Activated CD8-positive, alpha-beta memory T cell treated with anti-CD3 and anti-CD28 coated beads for 36 hours (primary cell): ENCODE data around the gene HCK. TPM values are rescaled to one million over a fixed set of nuclear protein-coding genes. Genes with fewer than 3 reads are reported as not detected.

Experiments used
- CTCF ChIA-PET: fragments of 350-600 bp; sonication (Branson Sonifier 250); formaldehyde crosslinking; loops from one replicate; lab custom pipeline; 2021; ENCODE audit warnings: antibody characterized with exemption; lab: Charles Lee
- POLR2A ChIA-PET: fragments of 350-600 bp; sonication (Branson Sonifier 250); formaldehyde crosslinking; loops from one replicate; lab custom pipeline; 2021; ENCODE audit warnings: antibody characterized with exemption; lab: Charles Lee
- total RNA-seq, 2 experiments: library from RNA; stranded (reverse); gene quantifications; one replicate each; pipeline ENCODE4 v1.2.3, GENCODE V29; 2021

HCK gene
- not detected for total RNA-seq

DNA sequence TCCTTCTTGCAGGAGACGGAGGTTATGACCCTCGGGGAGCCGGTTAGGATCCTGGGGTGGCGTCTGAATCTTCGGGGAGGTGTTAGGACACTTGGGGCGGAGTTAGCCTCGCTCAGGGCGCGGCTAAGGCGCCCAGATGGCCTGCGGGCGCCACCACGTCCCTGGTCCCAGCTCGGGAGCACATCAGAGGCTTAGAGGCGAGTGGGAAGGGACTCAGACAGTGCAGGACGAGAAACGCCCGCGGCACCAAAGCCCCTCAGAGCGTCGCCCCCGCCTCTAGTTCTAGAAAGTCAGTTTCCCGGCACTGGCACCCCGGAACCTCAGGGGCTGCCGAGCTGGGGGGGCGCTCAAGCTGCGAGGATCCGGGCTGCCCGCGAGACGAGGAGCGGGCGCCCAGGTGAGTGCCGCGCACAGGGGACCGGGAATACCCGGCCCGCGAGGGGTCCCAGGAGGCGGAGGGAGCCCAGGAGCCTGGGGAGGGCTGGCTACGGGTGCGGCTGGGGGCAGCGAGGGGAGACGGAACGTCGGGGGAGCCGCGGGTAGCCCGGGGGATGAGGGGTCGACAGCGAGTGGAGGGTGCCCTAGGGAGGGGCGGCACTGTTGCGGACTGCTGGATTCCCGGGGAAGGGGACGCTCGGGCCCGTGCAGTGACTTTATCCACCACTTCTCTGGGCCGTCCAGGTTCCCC is at the start of gene HCK:
HCK (plus strand) TSS at position 153 of the 688 bp plus-strand sequence.
- POLR2A ChIA-PET, result no interaction called here

DNA sequence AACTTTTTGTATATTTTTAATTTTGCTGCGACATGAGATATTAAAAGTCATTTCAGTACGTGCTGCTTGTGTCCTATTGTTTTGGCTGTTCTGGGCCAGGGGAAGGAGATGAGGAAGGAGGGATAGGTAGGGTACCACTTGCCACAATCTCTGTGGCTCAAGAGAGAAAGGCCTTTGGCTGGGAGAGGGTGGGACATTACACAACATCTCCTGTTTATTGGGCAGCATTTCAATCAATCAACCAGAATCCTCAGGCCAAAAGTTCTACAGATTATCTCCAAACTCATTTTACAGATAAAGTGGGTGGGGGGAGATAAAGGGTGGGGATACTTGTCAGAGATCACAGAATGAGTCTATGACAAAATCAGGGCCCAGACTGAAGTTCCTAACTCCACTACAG is 48.7 kb upstream of the HCK start:
- ChIA-PET POLR2A (no interaction called here), CTCF (no interaction called here)

More for the DNA sequence above, at the start of gene HCK:
- CTCF ChIA-PET, result no interaction called here

DNA sequence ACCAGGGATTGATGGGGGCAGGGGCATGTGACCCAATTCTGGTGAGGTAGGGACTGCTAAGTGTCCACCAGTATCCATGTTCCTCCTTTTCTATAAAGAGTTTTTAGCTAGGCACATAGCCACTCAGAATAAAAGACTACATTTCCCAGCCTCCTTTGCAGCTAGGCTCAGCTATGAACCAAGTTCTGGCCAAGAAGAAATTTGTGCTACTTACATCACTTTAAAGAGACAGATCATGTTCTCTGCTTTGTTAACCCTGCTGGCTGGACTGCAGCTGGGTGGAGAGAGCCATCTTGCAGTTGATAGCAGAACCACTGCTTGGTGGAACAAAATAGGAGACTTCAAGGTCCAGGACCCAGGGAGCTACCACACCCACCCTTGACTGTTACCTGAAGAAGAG is 47.1 kb upstream of the HCK start:
- CTCF ChIA-PET, result interaction anchor here (0.5 kb wide), 1 partner anchor 741 kb away, joined by 4 read pairs; no protein-coding TSS in a partner anchor
- POLR2A ChIA-PET, result no interaction called here

DNA sequence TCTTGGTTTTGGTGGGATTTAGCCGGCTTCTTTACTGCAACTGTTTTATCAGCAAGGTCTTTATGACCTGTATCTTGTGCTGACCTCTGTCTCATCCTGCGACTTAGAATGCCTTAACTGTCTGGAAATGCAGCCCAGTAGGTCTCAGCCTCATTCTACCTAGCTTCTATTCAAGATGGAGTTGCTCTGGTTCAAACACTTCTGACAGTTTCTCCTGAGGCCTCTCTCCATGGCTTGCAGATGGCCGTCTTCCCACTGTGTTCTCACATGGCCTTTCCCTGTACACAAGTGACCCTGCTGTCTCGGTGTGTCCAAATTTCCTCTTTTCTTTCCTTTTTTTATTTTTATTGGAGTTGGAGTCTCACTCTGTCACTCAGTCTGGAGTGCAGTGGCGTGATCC is 46.0 kb upstream of the HCK start:
- CTCF ChIA-PET, result interaction anchor here (0.6 kb wide), 1 partner anchor 90 kb away, joined by 4 read pairs; no protein-coding TSS in a partner anchor
- POLR2A ChIA-PET, result no interaction called here

DNA sequence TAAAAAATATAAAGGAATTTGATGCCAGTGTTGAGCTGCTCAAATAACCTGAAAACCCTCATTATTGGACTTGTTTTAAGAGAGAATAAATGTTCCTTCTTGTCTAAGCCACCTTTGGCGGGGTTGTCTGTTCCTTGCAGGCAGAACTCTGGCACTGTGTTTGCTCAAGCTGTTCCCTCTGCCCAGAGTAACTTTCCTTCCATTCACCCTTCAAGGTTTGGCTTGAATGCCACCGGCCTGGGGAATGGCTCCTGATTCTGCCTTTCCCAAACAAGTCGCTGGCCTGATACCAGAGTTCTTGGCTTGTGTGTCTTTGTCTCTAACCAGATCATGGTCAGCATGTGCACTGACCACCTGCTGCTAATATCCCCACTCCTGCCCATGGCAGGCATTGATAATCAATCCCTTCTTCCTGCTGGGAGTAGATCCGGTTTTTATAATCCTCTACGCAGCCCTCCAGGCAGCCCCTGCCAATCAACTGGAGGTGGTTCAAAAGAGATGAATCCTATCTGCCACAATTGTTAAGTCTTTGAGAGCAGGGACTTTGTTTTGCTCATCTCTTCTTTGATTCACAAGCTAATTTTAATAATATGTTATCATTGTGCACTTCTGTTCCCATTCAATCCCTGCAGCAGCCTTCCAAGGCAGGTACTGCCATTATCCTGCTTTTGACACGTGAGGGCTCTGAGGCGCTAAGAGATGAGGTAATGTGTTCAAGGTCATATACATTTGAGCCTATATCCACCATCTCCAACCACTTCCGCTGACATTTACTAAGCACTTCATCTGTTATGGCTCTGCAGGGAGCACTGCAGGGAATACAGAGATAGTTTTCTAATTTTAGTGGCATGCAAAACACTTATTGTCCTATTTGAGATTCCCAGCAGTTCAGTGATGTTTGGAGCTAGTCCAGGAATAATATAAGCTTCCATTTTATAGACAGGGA is 44.9 kb upstream of the HCK start:
- ChIA-PET CTCF (interaction anchor here (0.6 to 0.7 kb wide), 2 partner anchors 25 to 89 kb away, joined by 3 to 4 read pairs; no protein-coding TSS in a partner anchor), POLR2A (no interaction called here)

DNA sequence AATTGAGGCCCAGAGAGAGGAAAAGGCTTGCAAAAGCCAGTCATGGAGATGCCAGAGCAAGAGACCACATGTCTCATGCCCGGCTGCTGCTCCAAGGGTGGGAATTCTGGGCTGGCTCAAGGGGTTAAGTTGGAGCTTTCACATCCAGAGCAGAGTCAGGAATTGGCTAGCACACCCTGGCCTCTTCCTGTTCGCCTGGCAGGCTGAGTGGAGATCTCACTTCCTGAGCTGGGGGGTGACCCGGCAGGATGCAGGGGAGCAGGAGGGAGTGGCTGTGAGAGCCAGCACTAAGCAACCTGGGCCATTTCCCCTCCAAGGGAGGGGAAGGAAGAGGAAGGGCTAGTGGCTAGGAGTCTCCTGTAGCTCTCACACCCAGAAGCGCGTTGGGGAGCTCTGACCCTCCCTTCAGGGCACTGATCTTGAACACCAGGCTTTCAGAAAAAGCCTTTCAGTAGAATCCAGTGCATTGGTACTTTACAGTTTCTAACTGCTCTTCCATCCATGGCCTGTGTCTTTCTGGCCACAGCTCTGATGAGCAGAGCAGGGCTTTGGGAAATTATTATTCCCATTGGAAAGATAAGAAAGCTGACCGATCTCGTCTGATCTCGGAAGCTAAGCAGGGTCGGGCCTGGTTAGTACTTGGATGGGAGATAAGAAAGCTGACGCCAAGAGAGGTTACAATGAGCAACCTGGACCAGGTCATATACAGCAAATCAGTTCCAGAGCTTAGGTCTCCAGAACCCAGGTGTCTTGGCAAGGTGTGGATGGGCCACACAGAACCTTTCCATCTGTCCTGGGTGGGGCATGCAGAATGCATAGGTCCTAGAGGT is 44.0 kb upstream of the HCK start:
- ChIA-PET CTCF (no interaction called here), POLR2A (no interaction called here)

DNA sequence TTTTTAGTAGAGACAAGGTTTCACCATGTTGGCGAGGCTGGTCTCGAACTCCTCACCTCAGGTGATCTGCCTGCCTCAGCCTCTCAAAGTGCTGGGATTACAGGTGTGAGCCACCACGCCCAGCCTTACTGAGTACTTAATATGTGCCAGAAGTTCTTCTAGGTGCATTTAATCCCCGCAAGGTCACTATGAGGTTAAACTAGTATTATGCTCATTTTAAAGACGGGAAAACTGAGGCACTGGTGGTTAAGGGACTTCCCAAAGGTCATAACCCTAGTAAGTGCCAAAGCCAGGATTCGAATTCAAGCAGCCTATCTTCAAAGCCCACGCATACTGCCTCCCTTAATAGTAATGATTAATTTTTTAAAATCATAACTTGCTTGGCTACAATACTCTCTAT is 42.5 kb upstream of the HCK start:
- POLR2A ChIA-PET, result no interaction called here
- CTCF ChIA-PET, result no interaction called here

DNA sequence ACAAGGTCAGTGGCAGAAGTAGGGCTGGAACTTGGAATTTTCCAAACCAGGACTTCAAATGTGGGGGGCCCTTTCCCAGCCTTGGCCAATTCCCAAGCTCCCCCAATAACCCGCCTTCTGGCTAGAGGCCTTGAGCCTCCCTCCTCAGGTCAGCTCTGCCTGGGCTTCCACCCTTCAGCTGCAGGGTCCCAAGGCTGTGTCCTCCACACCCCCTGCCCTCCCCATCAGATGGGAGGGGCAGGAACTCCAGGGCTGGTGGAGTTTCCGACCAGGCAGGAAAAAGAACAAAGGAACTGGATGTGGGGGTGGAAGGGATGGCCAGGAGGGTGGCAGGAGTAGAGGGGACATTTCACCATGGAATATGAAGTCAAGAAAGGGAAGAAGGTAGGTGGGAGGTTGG is 41.9 kb upstream of the HCK start, which contains the start of gene CCM2L:
CCM2L (plus strand) TSS at position 338 of the 400 bp plus-strand sequence; CDS start at position 355, 17 bp downstream.
- POLR2A ChIA-PET, result no interaction called here

DNA sequence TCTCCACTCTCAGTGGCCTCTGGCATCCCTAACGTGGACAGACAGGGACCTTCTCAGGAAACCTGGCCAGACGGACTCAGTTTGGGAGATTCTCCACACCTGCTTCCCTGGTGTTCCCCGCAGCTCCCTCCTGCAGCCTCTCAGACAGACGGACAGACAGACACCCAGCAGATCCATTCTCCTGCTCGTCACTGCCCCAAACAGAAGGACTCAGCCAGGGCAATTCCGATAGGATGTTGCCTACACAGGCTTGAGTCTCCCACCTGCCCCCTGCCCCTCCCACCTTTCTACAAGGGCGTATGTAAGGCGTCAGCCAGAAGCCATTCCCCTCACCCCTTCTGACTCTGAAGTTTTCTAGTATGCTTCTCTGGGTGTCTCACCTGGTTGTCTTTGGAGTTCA is 41.4 kb upstream of the HCK start:
- POLR2A ChIA-PET, result no interaction called here
- CTCF ChIA-PET, result no interaction called here

More for the DNA sequence above, 41.9 kb upstream of the HCK start, which contains the start of gene CCM2L:
- CTCF ChIA-PET, result no interaction called here

DNA sequence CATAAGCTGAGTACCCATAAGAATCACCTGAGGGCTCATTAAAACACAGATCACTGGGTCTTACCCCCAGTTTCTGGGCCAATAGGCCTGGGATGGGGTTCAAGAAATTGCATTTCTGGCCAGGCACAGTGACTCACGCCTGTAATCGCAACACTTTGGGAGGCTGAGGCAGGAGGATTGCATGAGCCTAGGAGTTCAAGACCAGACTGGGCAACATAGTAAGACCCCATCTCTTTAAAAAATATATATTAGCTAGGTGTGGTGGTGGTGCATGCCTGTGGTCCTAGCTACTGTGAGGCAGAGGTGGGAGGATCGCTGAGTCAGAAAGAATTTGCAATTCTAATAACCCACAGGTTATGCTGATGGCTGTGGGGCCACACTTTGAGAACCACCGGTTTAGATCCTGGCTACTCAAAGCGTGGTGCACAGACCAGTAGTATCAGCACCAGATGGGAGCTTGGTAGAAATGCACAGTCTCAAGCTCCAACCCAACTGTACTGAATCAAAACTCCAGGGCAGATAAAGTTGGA is 39.8 kb upstream of the HCK start:
- ChIA-PET CTCF (interaction anchor here (1.6 kb wide), 1 partner anchor 18 kb away, joined by 4 read pairs; no protein-coding TSS in a partner anchor), POLR2A (no interaction called here)

DNA sequence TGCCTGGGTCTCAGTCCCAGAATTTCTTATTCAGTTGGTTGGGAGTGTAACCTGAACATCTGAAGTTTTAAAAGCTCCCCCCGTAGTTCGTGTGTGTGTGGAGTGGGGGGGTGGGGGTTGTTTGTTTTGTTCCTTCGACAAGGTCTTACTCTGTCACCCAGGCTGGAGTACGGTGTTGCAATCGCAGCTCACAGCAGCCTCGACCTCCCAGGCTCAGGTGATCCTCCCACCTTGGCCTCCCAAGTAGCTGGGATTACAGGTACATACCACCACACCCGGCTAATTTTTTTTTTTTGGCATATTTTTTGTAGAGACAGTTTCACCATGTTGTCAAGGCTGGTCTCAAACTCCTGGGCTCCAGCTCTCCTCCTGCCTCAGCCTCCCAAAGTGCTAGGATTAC is 38.7 kb upstream of the HCK start:
- CTCF ChIA-PET, result interaction anchor here (0.5 to 1.6 kb wide), 2 partner anchors 17 to 410 kb away, joined by 3 to 4 read pairs; no protein-coding TSS in a partner anchor
- POLR2A ChIA-PET, result no interaction called here

DNA sequence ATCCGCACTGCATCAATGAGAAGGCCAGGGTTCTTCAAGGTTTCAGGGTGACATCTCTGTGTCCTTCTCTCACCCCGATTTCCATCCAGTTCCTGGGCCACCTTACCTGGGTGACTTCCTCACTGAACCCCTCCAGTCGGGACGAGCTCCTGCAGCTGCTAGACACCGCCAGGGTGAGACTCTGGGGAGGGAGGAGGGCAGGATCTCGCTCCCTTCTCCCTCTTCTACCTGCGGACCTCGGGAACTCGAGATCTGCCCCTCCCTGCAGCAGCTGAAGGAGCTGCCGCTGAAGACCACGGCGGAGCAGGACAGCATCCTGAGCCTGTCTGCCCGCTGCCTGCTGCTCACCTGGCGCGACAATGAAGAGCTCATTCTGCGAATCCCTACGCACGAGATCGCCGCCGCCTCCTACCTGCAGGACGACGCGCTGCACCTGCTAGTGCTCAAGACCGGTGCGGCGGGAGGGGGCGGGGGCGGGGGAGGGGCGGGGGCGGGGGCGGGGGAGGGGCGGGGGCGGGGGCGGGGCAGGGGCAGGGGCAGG is 34.3 kb upstream of the HCK start:
- CTCF ChIA-PET, result interaction anchor here (0.7 to 1.2 kb wide), 2 partner anchors 163 to 171 kb away, joined by 3 read pairs; no protein-coding TSS in a partner anchor
- POLR2A ChIA-PET, result no interaction called here

DNA sequence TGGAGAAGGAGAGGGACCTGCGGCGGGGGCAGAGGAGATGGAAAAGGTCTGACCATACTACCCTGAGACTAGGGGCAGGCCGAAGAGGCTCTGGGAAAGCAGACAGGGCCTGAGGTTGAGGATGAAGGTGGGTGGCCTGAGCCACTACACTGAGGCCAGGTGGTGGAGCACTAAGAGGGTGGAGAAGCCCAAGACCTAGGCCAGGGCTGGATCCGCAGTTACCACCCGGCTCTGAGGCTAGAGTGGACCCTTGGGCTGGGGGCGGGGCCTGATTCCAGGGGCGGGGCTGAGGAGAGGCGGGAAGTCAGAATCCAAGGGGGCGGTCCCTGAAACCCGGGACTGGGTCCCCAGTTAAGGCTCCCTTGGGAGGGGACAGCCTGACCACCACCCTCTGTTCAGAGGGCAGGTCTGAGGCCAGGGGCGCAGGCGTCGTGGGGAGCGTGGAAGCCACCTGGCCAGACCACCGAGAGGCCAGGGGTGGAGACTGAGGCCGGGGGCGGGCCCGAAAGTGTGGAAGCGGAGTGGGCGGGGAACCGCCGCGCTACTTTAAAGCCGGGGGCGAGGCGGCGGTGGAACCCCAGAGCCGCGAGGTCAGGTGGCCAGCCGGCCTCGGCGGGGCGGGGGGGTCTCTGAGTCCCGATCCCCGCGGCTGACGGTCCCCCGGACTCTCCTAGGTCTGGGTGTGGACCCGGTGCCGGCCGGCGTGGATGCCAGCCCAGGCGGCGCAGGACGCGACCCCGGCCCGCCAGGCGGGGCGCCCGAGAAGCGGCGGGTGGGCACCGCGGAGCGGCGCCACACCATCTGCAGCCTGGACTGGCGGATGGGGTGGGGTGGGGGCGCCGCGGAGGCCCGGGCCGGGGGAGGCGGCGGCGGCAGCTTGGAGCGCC is 33.5 kb upstream of the HCK start:
- CTCF ChIA-PET, result interaction anchor here (2.2 kb wide), 1 partner anchor 12 kb away, joined by 17 read pairs; no protein-coding TSS in a partner anchor
- POLR2A ChIA-PET, result no interaction called here

DNA sequence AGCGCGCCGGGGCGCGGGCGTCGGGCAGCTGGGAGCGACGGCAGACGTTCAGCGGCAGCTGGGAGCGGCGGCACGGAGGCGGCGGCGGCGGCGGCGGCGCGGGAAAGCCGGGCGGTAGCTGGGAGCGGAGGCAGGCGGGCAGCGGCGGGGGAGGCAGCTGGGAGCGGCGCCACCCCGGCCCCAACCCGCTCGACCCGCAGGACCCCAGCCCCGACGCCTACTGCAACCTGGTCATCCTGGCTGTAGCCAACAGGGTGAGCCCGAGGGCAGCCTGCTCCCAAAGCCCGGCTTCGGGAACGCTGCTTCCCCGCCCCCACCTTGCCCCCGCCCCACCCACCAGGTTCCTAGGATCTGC is 32.9 kb upstream of the HCK start:
- ChIA-PET CTCF (interaction anchor here (2.2 kb wide), 1 partner anchor 12 kb away, joined by 17 read pairs; no protein-coding TSS in a partner anchor), POLR2A (no interaction called here)

DNA sequence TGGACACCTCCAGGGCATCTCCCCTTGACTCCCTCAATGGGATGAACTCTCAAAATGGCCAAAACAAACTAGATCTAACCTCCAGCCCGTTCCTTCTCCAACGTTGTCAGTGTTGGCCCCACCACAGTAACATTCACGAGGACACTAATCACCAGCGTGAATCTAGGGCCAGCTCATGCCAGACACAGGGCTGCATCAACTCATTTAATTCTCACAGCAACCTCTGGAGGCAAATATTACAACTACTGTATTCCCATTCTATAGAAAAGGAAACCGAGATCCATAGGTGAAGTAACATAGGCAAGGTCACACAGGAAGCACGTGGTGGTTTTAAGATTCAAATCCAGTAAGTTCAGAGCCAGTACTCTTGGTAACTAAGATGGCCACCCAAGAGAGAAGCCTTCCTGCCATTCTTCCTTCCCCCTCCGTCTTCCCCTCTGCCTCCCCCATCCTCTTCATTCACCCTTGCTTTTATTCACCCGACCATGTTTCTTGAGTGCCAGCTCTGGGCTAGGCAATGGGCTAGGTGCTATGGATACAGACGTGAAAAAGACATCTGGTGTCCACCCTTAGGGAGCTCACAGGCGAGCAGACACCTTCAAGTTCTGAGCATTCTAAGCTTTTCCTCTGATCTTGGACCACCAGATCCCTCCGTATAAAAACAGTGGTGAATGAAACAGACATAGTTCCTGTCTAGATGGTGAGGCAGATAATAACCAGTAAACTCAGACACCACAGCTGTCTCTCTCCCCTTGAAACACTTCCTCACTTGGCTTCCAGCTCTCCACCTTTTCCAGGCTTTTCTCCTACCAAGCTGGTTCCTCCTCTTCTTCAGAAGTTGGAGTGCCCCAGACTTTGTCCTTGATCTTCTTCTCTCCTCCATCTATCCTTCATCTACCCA is 32.2 kb upstream of the HCK start:
- CTCF ChIA-PET, result interaction anchor here (1.6 to 2.2 kb wide), 2 partner anchors 11 to 72 kb away, joined by 5 to 17 read pairs; no protein-coding TSS in a partner anchor
- POLR2A ChIA-PET, result no interaction called here

DNA sequence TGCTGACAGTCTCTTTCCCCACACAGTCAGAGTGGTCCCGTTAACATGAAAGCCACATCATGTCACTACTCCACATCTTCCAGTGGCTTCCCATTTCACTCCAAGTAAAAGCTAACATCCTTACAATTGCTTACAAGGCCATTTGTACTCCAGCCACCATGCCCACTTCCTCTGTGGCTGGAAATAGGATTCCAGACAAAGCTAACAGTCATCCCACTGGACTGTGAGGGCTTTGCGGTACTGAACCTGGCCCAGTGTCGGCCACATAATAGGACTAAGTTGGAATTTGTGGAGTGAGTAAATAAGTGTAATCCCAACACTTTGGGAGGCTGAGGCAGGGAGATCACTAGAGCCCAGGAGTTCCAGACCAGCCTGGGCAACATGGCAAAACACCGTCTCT is 31.0 kb upstream of the HCK start:
- ChIA-PET CTCF (interaction anchor here (1.6 kb wide), 1 partner anchor 71 kb away, joined by 5 read pairs; no protein-coding TSS in a partner anchor), POLR2A (no interaction called here)
